GM12892 (cell line): ENCODE measurements around the gene FBXL13.
"Not testable (repeated sequence)": the region's sequence is repeated elsewhere in the genome, so short reads cannot be mapped to it uniquely, and the experiment has no call there.

Source experiments
- DNase-seq: peaks from one replicate; pipeline ENCODE4 v3.0.0; 2011; ENCODE audit not compliant: insufficient read length
- FAIRE-seq: peaks from 2 replicates; lab custom pipeline; 2011; peaks lifted over from hg19 to GRCh38; lab: Jason Lieb, UNC
- POLR2A ChIP-seq: IDR thresholded peaks from 2 replicates; pipeline ENCODE4 v1.6.1; 2011; ENCODE audit warnings: low read depth, low read length, control low read depth
- POLR2AphosphoS5 ChIP-seq: IDR thresholded peaks from 2 replicates; pipeline ENCODE4 v1.6.1; 2011; ENCODE audit warnings: low read depth, low read length, control low read depth
- TAF1 ChIP-seq: IDR thresholded peaks from 2 replicates; pipeline ENCODE4 v1.6.1; 2011; ENCODE audit warnings: low read depth, mild to moderate bottlenecking, control low read depth, low read length, borderline replicate concordance

Gene FBXL13

GRCh38 chr7:102849538-102849937 lies 225.1 kb downstream of the FBXL13 start:
- no peak for TF ChIP-seq POLR2AphosphoS5
- TF ChIP-seq TAF1 = no peak
- DNase-seq (no peak), FAIRE-seq (no peak)

GRCh38 chr7:102849079-102849478 lies 225.5 kb downstream of the FBXL13 start:
- no peak for FAIRE-seq
- TF ChIP-seq POLR2A = no peak
- no peak for TF ChIP-seq TAF1
- no peak for TF ChIP-seq POLR2AphosphoS5
- no peak for DNase-seq

GRCh38 chr7:102845346-102845745 lies 229.2 kb downstream of the FBXL13 start:
- DNase-seq (no peak), FAIRE-seq (no peak)
- no peak for TF ChIP-seq POLR2A
- no peak for TF ChIP-seq POLR2AphosphoS5
- no peak for TF ChIP-seq TAF1

- no peak for TF ChIP-seq POLR2AphosphoS5
- DNase-seq (no peak), FAIRE-seq (peak; percentile 62)
Observed at GRCh38 chr7:102843850-102844249, 230.7 kb downstream of the FBXL13 start.

GRCh38 chr7:102842284-102842683 lies 232.3 kb downstream of the FBXL13 start:
- no peak for TF ChIP-seq TAF1
- TF ChIP-seq POLR2AphosphoS5 = no peak
- no peak for TF ChIP-seq POLR2A
- no peak for DNase-seq
- no peak for FAIRE-seq

GRCh38 chr7:102841290-102841689 lies 233.3 kb downstream of the FBXL13 start:
- TF ChIP-seq POLR2A (no peak), POLR2AphosphoS5 (no peak), TAF1 (no peak)
- DNase-seq (no peak), FAIRE-seq (no peak)

GRCh38 chr7:102840404-102840803 lies 234.2 kb downstream of the FBXL13 start:
- FAIRE-seq (no peak), DNase-seq (no peak)
- TF ChIP-seq POLR2AphosphoS5 (no peak), POLR2A (no peak), TAF1 (no peak)

- DNase-seq, FAIRE-seq: not testable (repeated sequence)
Observed at GRCh38 chr7:102838572-102839101, 236.0 kb downstream of the FBXL13 start.

- no peak for DNase-seq
- no peak for TF ChIP-seq POLR2A
- TF ChIP-seq TAF1 = no peak
- TF ChIP-seq POLR2AphosphoS5 = no peak
- FAIRE-seq = no peak
Observed at GRCh38 chr7:102837802-102838201, 236.8 kb downstream of the FBXL13 start.

GRCh38 chr7:102836977-102837376 lies 237.6 kb downstream of the FBXL13 start:
- no peak for DNase-seq
- no peak for TF ChIP-seq POLR2AphosphoS5
- no peak for TF ChIP-seq TAF1
- no peak for TF ChIP-seq POLR2A
- no peak for FAIRE-seq

- no peak for DNase-seq
- TF ChIP-seq POLR2A (no peak), POLR2AphosphoS5 (no peak), TAF1 (no peak)
- no peak for FAIRE-seq
Observed at GRCh38 chr7:102836191-102836919, 238.2 kb downstream of the FBXL13 start.

- TF ChIP-seq POLR2A (no peak), TAF1 (no peak), POLR2AphosphoS5 (no peak)
- DNase-seq (no peak), FAIRE-seq (peak; percentile 46)
Observed at GRCh38 chr7:102834999-102835398, 239.6 kb downstream of the FBXL13 start.

- DNase-seq = no peak
- FAIRE-seq = no peak
- no peak for TF ChIP-seq POLR2A
Observed at GRCh38 chr7:102834466-102834865, 240.1 kb downstream of the FBXL13 start.

GRCh38 chr7:102833343-102833742 lies 241.3 kb downstream of the FBXL13 start:
- DNase-seq (no peak), FAIRE-seq (no peak)
- no peak for TF ChIP-seq TAF1
- no peak for TF ChIP-seq POLR2AphosphoS5
- no peak for TF ChIP-seq POLR2A
